Activated CD8-positive, alpha-beta memory T cell treated with anti-CD3 and anti-CD28 coated beads for 36 hours (primary cell): ENCODE results near the gene ARHGEF6. TPM values are rescaled to one million over a fixed set of nuclear protein-coding genes. Genes with fewer than 3 reads are reported as not detected.

ENCODE experiments used
- CTCF ChIA-PET: fragments of 350-600 bp; sonication (Branson Sonifier 250); formaldehyde crosslinking; loops from one replicate; lab custom pipeline; 2021; ENCODE audit warnings: antibody characterized with exemption; lab: Charles Lee
- POLR2A ChIA-PET: fragments of 350-600 bp; sonication (Branson Sonifier 250); formaldehyde crosslinking; loops from one replicate; lab custom pipeline; 2021; ENCODE audit warnings: antibody characterized with exemption; lab: Charles Lee
- total RNA-seq, 2 experiments: library from RNA; stranded (reverse); gene quantifications; one replicate each; pipeline ENCODE4 v1.2.3, GENCODE V29; 2021

ARHGEF6 gene
- total RNA-seq, 2 experiments from 2014 or later = 30.9 to 31.4 TPM

- CTCF ChIA-PET = no interaction called here
- POLR2A ChIA-PET = no interaction called here
Measured at GRCh38 chrX:136629084-136629750, 151.5 kb downstream of the ARHGEF6 start.

- CTCF ChIA-PET = interaction anchor here (1.3 kb wide), 1 partner anchor 19 kb away, joined by 5 read pairs; no protein-coding TSS in a partner anchor
- POLR2A ChIA-PET = interaction anchor here (0.7 to 1.4 kb wide), 2 partner anchors 8 to 167 kb away, joined by 3 to 4 read pairs; no protein-coding TSS in a partner anchor
Measured at GRCh38 chrX:136627409-136627808, 153.3 kb downstream of the ARHGEF6 start.

DNA sequence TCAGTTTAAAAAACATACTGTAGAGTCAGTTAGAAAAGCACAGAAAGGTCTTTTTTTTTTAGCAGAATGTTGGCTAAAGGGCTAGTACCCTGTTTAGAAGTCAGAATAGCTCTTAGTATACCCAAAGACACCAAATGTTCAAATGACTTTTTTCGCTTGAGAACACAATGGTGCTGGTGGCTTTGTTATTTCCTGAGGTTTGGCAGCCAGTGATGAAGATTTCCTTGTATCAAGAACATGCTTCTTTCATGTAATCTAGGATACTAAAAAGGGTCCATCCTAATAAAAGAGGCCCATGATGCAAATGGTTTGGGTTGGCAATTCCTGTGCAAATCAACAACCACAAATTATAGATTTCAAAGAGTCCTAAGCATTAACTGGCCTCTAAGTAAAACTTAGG is 153.8 kb downstream of the ARHGEF6 start:
- CTCF ChIA-PET = interaction anchor here (1.3 kb wide), 1 partner anchor 18 kb away, joined by 5 read pairs; no protein-coding TSS in a partner anchor
- POLR2A ChIA-PET = interaction anchor here (0.7 to 1.4 kb wide), 2 partner anchors 9 to 166 kb away, joined by 3 to 4 read pairs; no protein-coding TSS in a partner anchor

GRCh38 chrX:136626237-136626636 is 154.5 kb downstream of the ARHGEF6 start:
- ChIA-PET POLR2A (interaction anchor here (1.4 kb wide), 1 partner anchor 9 kb away, joined by 3 read pairs; no protein-coding TSS in a partner anchor), CTCF (interaction anchor here (0.7 to 1.2 kb wide), 3 partner anchors 13 to 130 kb away, joined by 4 to 7 read pairs (median 4); no protein-coding TSS in a partner anchor)

DNA sequence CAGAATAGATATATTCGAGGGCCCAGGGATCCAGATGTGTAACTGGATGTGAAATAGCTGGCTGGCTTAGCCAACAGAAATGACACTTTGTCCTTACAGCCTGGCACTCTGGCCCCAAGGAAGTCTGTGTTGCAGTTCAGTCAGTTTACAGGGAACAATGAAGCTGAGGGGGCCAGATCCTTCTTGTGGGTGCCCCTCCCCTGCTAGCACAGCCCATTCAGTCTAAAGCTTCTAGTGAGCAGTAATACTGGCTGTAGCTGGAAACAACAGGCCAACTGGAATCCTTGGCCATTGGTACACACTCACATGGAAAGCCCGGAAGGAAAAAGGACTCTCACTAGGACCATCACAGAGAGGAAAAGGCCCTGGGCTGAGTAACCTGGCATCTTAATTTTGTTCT is 155.5 kb downstream of the ARHGEF6 start:
- ChIA-PET CTCF (no interaction called here), POLR2A (interaction anchor here (0.6 kb wide), 1 partner anchor 60 kb away, joined by 6 read pairs; no protein-coding TSS in a partner anchor)

GRCh38 chrX:136623396-136623795 is 157.3 kb downstream of the ARHGEF6 start:
- POLR2A ChIA-PET = no interaction called here
- CTCF ChIA-PET = no interaction called here

GRCh38 chrX:136622568-136622967 is 158.2 kb downstream of the ARHGEF6 start:
- ChIA-PET CTCF (no interaction called here), POLR2A (no interaction called here)

- CTCF ChIA-PET = no interaction called here
- POLR2A ChIA-PET = no interaction called here
Measured at GRCh38 chrX:136620780-136621179, 160.0 kb downstream of the ARHGEF6 start.

GRCh38 chrX:136619899-136620505 is 160.7 kb downstream of the ARHGEF6 start:
- ChIA-PET POLR2A (no interaction called here), CTCF (interaction anchor here (1.0 kb wide), 1 partner anchor 20 kb away, joined by 3 read pairs; no protein-coding TSS in a partner anchor)

GRCh38 chrX:136616987-136617685 is 163.6 kb downstream of the ARHGEF6 start:
- POLR2A ChIA-PET = no interaction called here
- CTCF ChIA-PET = interaction anchor here (1.1 kb wide), 1 partner anchor 9 kb away, joined by 3 read pairs; no protein-coding TSS in a partner anchor

Other genes with a start within 250 kb of the ARHGEF6 start
- gene VGLL1, start 248.7 kb downstream of the ARHGEF6 start, total RNA-seq = not detected
- 1 to 10 TPM; 7.1 to 7.6 TPM for gene CD40LG, start 132.8 kb downstream of the ARHGEF6 start, total RNA-seq
- gene RBMX, start 99.8 kb upstream of the ARHGEF6 start, total RNA-seq = 100 to 1,000 TPM; 321 to 324 TPM